GM18520 (cell line): ENCODE measurements around the gene PLCB2.

ENCODE experiments used
- ATAC-seq: cut with Tn5 transposase; IDR thresholded peaks from one replicate; pipeline ENCODE4 v1.9.1; 2021; ENCODE audit not compliant: unreplicated experiment

Gene PLCB2

GRCh38 chr15:40340740-40341400 is 33.1 kb upstream of the PLCB2 start, which contains the start of gene CCDC9B:
CCDC9B (minus strand) TSS chr15:40340939; CDS start chr15:40340819, 120 bp downstream.
- no peak for ATAC-seq

GRCh38 chr15:40340038-40340739 is 32.5 kb upstream of the PLCB2 start:
- no peak for ATAC-seq

DNA sequence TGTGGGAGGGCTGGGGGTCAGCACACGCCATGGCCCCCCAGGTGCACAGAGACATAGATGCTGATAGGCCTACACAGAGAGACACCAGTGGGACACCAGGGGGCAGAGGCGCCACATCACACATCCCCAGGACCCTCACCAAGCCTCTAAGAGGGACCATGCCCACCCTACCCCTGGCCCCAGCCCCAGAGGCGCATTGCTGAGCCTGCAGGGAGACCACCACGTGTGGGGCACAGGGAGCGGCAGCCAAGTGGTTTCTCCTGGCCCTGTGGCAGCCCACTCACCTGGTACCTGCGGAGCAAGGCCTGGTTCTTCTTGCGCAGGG is 31.8 kb upstream of the PLCB2 start:
- ATAC-seq = no peak

- no peak for ATAC-seq
Observed at GRCh38 chr15:40338921-40339620, 31.3 kb upstream of the PLCB2 start.

- ATAC-seq = no peak
Observed at GRCh38 chr15:40338041-40338657, 30.4 kb upstream of the PLCB2 start.

- no peak for ATAC-seq
Observed at GRCh38 chr15:40337597-40337996, 29.9 kb upstream of the PLCB2 start.

GRCh38 chr15:40336744-40337122 is 29.0 kb upstream of the PLCB2 start:
- no peak for ATAC-seq

DNA sequence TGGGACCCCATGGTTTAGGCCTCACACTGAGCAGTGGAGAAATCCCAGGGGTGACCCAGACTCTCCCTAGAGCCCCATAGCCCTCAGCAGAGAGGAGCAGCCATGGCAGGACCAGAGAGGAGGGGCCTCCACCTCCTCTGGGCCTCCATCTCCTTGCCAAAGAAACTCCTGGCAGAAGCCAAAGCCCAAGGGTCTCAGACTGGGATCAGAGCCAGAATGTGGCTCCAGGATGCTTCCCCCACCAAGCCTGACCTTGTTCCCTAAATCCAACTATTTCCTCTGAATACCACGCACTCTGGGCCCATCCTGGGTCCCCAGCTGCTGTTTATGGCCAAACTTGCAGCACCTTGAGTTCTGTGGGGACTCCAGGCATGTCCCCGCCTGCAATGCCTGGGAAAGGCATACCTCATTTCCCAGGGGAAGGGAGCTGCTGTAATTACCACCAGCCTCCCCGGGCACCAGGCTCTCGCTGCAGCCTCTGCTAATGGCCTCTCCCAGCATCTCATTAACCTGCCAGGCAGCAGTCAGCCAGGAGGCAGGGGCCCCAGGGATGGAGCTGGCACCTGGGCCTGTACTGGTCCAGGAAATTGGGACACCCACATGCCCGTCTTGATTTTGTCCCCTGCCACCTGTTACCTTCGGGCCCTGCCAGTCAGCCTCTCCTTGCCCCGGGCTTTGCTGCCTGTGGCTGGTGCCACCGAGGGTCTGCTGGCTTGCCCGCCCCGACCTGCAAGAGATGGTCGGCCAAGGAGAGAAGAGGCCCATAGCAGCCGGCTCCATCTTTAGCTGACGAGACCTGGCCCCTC is 28.4 kb upstream of the PLCB2 start:
- no peak for ATAC-seq

DNA sequence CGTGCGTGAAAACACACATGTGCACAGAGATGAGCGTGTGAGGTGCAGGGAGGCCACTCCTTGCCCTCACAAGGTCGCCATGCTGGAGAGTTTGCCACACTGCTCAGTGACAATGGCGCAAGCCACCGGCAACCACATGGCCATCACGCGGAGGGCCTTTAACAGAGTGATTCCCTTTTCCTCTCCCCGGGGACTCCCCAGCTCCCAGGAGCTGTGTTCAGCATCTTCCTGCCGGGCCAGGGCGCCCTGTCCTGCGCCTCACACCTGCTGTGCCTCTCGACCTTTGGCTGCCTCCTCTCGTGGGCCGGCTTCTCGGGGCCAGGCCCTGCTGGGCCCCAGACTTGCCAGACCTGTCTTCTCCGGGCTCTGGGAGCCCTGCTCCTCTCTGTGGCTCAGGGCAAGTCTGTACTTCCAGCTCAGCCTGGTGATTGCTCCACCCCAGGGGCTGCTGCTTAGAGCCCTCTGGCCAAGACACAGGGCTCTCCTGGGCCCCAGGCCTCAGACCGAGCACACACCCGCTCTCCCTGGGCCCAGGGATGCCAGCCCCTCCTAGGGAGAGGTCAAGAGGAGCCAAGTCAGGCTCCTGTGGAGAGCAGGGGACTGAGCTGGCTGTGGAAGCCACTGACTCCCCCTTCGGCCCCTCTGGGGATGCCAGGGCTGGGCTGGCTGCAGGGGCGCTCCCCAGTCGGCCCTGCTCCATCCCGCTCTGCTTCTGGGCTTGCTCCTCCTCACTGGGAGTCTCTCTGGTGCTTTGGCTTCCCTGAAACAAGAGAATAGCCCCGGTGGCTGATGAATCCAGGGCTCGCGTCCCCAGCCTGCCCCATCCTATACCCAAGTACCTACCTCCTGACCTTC is 27.4 kb upstream of the PLCB2 start:
- no peak for ATAC-seq

GRCh38 chr15:40334541-40334940 is 26.8 kb upstream of the PLCB2 start:
- ATAC-seq = no peak

DNA sequence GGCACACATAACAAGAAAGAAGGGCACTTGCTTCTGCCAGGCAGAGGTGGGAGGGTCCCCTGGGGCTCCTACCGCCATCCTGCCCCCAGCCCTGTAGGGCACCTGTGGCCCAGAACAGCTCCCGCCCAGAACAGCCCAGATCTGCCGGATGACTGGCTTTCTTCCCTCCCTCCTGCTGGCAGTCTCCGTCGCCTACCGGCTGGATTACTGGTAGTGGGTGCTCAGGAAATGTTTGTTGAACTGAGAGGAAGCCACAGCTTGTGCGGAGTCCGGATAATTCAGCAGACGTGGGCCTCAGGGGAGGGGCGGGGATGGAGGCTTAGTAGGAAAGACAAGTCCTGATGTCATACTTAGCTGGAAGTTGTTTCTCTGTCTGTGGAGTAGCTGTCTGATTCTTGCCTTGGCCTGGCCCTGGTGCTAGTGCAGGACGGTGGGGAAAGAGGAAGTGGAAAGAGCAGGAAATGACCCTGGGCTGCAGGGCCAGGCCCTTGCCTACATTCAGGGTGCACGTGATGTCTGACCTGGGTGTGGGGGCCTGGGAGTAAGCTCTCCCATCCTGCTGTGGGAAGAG is 26.3 kb upstream of the PLCB2 start:
- no peak for ATAC-seq

DNA sequence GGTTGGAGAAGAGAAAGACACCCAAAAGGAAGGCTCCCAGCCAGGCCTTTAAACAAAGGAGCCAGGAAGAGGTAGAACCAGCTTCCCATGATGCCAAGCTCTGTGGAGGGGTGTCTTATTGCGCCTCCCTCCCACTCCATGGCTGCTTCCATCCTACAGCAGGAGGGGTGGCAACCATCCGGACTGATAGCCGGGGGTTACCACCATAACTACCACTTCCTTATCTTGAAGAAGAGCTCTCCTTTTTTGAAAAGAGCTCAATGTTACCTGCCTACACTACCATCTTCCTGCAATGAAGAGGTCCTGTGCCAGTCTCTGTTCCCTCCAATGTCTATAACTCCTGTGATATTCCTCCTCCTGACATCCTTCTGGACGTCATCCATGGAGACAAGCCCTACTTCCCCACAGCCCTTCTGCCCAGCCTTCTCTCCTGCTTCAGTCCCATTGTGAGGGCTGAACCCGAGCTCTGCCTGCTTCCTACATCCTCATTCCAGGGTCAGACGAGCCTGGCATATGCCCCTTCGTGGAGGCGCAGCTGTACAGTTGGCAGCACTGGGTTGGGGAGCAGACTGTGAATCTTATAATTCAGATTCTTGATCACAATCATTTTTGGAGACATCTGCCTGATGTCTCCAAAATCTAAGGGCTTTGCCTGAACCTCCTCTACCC is 24.5 kb upstream of the PLCB2 start:
- no peak for ATAC-seq

GRCh38 chr15:40331637-40332036 is 23.9 kb upstream of the PLCB2 start:
- no peak for ATAC-seq

DNA sequence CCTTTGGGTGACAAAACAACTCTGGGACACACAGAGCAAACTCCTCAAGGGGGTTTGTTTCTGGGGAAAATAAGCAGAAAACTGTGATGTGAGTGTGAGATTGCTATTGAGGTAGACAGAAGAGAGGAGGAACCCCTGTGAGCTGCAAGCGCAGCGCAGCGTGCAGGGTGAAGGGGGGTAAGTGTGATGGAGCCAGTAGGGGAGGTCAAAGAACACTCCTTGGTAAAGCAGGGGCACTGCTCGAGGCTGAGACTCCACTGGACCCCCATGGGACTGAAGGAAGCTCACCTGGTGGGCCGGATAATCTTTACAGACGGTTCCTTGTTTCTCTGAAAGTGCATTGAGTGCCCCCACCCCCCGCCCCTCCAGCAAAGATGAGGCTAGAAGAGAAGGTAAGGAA is 23.3 kb upstream of the PLCB2 start:
- ATAC-seq = no peak

DNA sequence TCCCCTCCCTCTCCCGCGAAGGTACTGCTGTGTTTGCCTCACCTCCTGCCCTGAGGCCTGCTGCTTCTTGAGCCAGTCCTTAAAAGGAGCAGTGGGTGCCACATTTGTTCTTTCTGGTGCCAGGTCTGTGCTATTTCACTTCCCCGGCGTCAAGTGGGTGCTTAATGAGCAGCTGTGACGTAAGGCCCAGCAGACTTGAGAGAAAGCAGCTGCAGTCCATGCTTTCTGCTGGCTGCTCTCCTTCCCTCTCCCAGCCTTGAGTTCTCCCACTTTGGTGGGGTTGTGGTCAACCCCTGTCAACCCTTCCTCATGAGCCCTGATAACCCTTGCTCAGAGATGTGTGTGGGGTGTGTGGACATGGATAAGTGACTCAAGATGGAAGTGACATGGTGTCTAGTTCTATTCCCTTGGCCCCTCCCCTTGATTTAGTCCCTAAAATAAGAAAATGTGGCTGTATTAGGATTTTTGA is 22.7 kb upstream of the PLCB2 start:
- no peak for ATAC-seq

- ATAC-seq = no peak
Observed at GRCh38 chr15:40329804-40330203, 22.1 kb upstream of the PLCB2 start.

DNA sequence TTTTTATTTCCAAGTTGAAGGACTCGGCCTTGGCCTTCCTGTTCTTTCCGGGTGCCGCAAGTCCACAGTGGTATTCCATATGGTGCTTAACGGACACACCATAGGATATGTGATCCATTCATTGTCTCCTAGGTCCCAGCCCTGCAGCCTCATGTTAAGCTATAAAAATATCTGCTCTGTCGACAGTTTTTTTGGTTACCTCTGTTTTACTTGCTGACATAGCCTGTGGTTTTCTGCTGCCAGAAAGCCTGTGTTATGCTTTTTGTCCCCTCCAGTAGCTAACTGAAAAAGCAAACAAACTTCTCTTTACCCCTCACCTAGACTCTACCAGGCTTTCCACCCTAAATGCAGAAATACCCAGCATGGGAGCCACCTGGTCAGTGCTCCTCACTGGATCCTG is 21.0 kb upstream of the PLCB2 start:
- ATAC-seq = no peak

- ATAC-seq = no peak
Observed at GRCh38 chr15:40328176-40328575, 20.4 kb upstream of the PLCB2 start.

- ATAC-seq = no peak
Observed at GRCh38 chr15:40327457-40327856, 19.7 kb upstream of the PLCB2 start.
